GM12878 (cell line): ENCODE measurements around the gene UTP20. TPM values are rescaled to one million over a fixed set of nuclear protein-coding genes. Genes with fewer than 3 reads are reported as not detected.

Experiments
- ATAC-seq: fragments of 200-7000 bp; cut with Tn5 transposase; 3 replicates; pipeline ENCODE4 v1.9.1; 2020; ENCODE audit warnings: mild to moderate bottlenecking, moderate library complexity
- BruUV-seq: library from RNA; stranded (reverse); fragments of 400-500 nt; replicated peaks from 2 replicates; lab custom pipeline; 2021; lab: Mats Ljungman, UMichigan
- CTCF ChIA-PET: fragments of 300-600 bp; sonication (Branson Sonifier 250); formaldehyde crosslinking; extraction: SDS; loops from one replicate; lab custom pipeline; 2021; ENCODE audit warnings: inconsistent platforms; lab: Yijun Ruan, JAX
- POLR2A ChIA-PET: fragments of 350-600 bp; formaldehyde crosslinking; extraction: SDS; loops from one replicate; lab custom pipeline; 2021; ENCODE audit warnings: inconsistent platforms; lab: Charles Lee
- RAD21 ChIA-PET: fragments of 300-600 bp; sonication (Branson Sonifier 250); formaldehyde crosslinking; loops from one replicate; lab custom pipeline; 2023; ENCODE audit warnings: antibody characterized with exemption; ENCODE audit not compliant: unreplicated experiment; lab: Charles Lee
- SMC1A ChIA-PET: fragments of 300-600 bp; sonication (Branson Sonifier 250); formaldehyde crosslinking; loops from one replicate; lab custom pipeline; 2023; ENCODE audit not compliant: unreplicated experiment, uncharacterized antibody; lab: Charles Lee
- DNase-seq: peaks from one replicate; pipeline ENCODE4 v3.0.0-alpha.2; 2011; ENCODE audit warnings: low read depth, low spot score
- FAIRE-seq: peaks from 3 replicates; lab custom pipeline; 2011; peaks lifted over from hg19 to GRCh38; lab: Jason Lieb, UNC
- H2AFZ ChIP-seq: 2 replicates; pipeline ENCODE4 v1.6.0; 2011; ENCODE audit warnings: low read depth, low read length, control low read depth; ENCODE audit not compliant: control insufficient read depth
- H3K27ac ChIP-seq: 2 replicates; pipeline ENCODE4 v1.5.1; 2011; ENCODE audit warnings: control low read depth; ENCODE audit not compliant: control insufficient read depth, insufficient read depth
- H3K27me3 ChIP-seq, 2 experiments: replicated peaks in 1 of 2; 2 replicates each; pipeline versions ENCODE4 v1.6.0 to v1.6.1; 2011; ENCODE audit warnings: low read length in 1 of 2; ENCODE audit not compliant: control insufficient read depth in 2 of 2, insufficient read depth in 2 of 2
- H3K36me3 ChIP-seq, 2 experiments: 2 replicates each; pipeline ENCODE4 v1.5.1; 2011; ENCODE audit warnings: low read length in 1 of 2; ENCODE audit not compliant: control insufficient read depth in 2 of 2, insufficient read depth in 2 of 2
- H3K4me1 ChIP-seq: 2 replicates; pipeline ENCODE4 v1.6.1; 2011; ENCODE audit warnings: mild to moderate bottlenecking, low read length, moderate library complexity, mixed read lengths; ENCODE audit not compliant: control insufficient read depth, insufficient read depth
- H3K4me2 ChIP-seq: 2 replicates; pipeline ENCODE4 v1.6.0; 2011; ENCODE audit warnings: control low read depth; ENCODE audit not compliant: control insufficient read depth, insufficient read depth
- H3K4me3 ChIP-seq: fragments of 200-600 bp; sonication (generic); 2 replicates; pipeline ENCODE4 v1.5.1; 2016
- H3K79me2 ChIP-seq: 2 replicates; pipeline ENCODE4 v1.6.0; 2011; ENCODE audit warnings: low read length; ENCODE audit not compliant: control insufficient read depth, insufficient read depth
- H3K9ac ChIP-seq: 2 replicates; pipeline ENCODE4 v1.8.0; 2011; ENCODE audit warnings: low read length, control low read depth, mixed read lengths; ENCODE audit not compliant: control insufficient read depth, insufficient read depth
- H3K9me3 ChIP-seq: replicated peaks from 3 replicates; pipeline ENCODE4 v1.5.1; 2011; ENCODE audit warnings: mild to moderate bottlenecking, low read length; ENCODE audit not compliant: control insufficient read depth, insufficient read depth
- H4K20me1 ChIP-seq: 2 replicates; pipeline ENCODE4 v1.6.0; 2011; ENCODE audit not compliant: control insufficient read depth, insufficient read depth
- KAT2A ChIP-seq: conservative IDR thresholded peaks from 2 replicates; pipeline ENCODE4 v1.6.1; 2011; ENCODE audit warnings: low read depth, low read length; ENCODE audit not compliant: control insufficient read depth
- KDM1A ChIP-seq: fragments of 200-600 bp; sonication (generic); IDR thresholded peaks from 2 replicates; pipeline ENCODE4 v1.6.1; 2016; ENCODE audit warnings: borderline replicate concordance
- NFXL1 ChIP-seq: fragments of 450-650 bp; IDR thresholded peaks from 2 replicates; pipeline ENCODE4 v1.6.1; 2017; ENCODE audit warnings: antibody characterized with exemption, mild to moderate bottlenecking, borderline replicate concordance
- PAX8 ChIP-seq: fragments of 450-650 bp; IDR thresholded peaks from 2 replicates; pipeline ENCODE4 v1.6.1; 2017; ENCODE audit warnings: mild to moderate bottlenecking, moderate library complexity
- WGBS: methylation state at CpG from one replicate; pipeline ENCODE4 v1.1.6; 2016; ENCODE audit warnings: low lambda C conversion rate; ENCODE audit not compliant: insufficient replicate concordance, insufficient coverage; ENCODE audit errors: missing lambda C conversion rate; 5-methylcytosine and 5-hydroxymethylcytosine counted together
- in situ Hi-C: fragments of 300-500 bp; cut with MboI; formaldehyde crosslinking; loops from 9 replicates; pipeline ENCODE4 v1.14.3; 2018; ENCODE audit warnings: mixed read lengths
- intact Hi-C: fragments of 100-400 bp; cut with micrococcal nuclease; formaldehyde crosslinking; loops from one replicate; pipeline ENCODE4 v1.14.2; 2022; ENCODE audit not compliant: unreplicated experiment
- polyA plus RNA-seq, 11 experiments: library from polyadenylated mRNA; depleted of rRNA in 4 of 11; unstranded in 6 of 11; stranded (reverse) in 5 of 11; fragments of >200 nt; fragmentation: Nextera tagmentation in 4 of 11; fragmentation: Illumina TruSeq in 1 of 11; extraction: Ambion mirVana in 4 of 11; extraction: Trizol in 1 of 11; gene quantifications; 1 replicate in 1 of 11; 2 replicates in 10 of 11; pipeline versions ENCODE4 v1.2.1 to v1.2.3, GENCODE V29; 2011 to 2016; ENCODE audit warnings: inconsistent platforms in 2 of 11, missing spikeins in 2 of 11, low read depth in 1 of 11
- total RNA-seq, 4 experiments: library from RNA; depleted of rRNA in 3 of 4; stranded (reverse); fragments of >200 nt in 3 of 4; fragmentation: Illumina TruSeq in 1 of 4; extraction: Trizol in 1 of 4; gene quantifications; 2 replicates each; pipeline versions ENCODE4 v1.2.1 to v1.2.3, GENCODE V29; 2013 to 2021
- TF ChIP-seq, protein P1 (sequence below): IDR thresholded peaks from 2 replicates; pipeline ENCODE4 v1.6.1; 2012; ENCODE audit warnings: mild to moderate bottlenecking, low read depth, low read length
- TF ChIP-seq, protein P2 (sequence below): fragments of 150-350 bp; IDR thresholded peaks from 2 replicates; pipeline ENCODE4 v1.6.1; 2014; ENCODE audit warnings: mild to moderate bottlenecking, low read depth, low read length
- TF ChIP-seq, protein P3 (sequence below): IDR thresholded peaks from 2 replicates; pipeline ENCODE4 v1.6.1; 2012; ENCODE audit warnings: low read depth, low read length, improper control_type of control experiment
- TF ChIP-seq, protein P4 (sequence below): fragments of 450-650 bp; IDR thresholded peaks from 2 replicates; pipeline ENCODE4 v1.6.1; 2017; ENCODE audit warnings: mild to moderate bottlenecking, moderate library complexity

UTP20 gene
- total and polyA plus RNA-seq, 10 of the 15 experiments (the other 5 are each of a cell fraction or from before 2014, with no cell fraction given), result 3.6 to 25.6 (median 16.7) TPM

DNA sequence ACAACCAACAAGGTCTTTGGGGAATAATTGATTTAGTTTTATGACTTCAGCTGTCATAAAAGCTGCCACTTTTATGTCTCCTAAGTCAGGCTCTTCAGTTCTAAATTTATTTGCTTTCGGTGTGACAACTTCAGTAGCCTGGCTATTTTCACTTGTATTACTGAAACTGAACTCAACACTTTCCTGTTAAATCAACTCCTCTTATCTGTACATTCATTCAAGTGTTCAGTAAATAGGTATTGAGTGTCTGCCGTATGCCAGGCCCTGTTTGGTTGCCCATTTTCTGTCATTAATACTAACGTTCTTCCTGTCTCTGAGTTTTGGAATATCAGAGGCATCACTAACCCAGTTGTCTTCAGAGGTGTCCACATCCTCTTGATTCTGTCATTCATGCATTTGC lies 7.5 kb downstream of the UTP20 start:
- Histone ChIP-seq H3K27me3 (no peaks in the 10 kb centered on the region), H3K79me2 (no peaks in the 10 kb centered on the region), H3K4me1 (no peaks in the 10 kb centered on the region), H3K36me3 (peaks cover 3 to 6% of the 10 kb centered on the region in 2 experiments), H3K9ac (no peak overlapping the region), H3K9me3 (no peaks in the 10 kb centered on the region), H2AFZ (no peak overlapping the region), H3K4me2 (no peak overlapping the region), H3K27ac (no peak overlapping the region), H3K4me3 (no peak overlapping the region), H4K20me1 (no peaks in the 10 kb centered on the region)
- no peak for ATAC-seq
- BruUV-seq, result no TSS peak
- in situ Hi-C loops (no loop called here), intact Hi-C loops (no loop called here)
- TF ChIP-seq, protein P1, sequence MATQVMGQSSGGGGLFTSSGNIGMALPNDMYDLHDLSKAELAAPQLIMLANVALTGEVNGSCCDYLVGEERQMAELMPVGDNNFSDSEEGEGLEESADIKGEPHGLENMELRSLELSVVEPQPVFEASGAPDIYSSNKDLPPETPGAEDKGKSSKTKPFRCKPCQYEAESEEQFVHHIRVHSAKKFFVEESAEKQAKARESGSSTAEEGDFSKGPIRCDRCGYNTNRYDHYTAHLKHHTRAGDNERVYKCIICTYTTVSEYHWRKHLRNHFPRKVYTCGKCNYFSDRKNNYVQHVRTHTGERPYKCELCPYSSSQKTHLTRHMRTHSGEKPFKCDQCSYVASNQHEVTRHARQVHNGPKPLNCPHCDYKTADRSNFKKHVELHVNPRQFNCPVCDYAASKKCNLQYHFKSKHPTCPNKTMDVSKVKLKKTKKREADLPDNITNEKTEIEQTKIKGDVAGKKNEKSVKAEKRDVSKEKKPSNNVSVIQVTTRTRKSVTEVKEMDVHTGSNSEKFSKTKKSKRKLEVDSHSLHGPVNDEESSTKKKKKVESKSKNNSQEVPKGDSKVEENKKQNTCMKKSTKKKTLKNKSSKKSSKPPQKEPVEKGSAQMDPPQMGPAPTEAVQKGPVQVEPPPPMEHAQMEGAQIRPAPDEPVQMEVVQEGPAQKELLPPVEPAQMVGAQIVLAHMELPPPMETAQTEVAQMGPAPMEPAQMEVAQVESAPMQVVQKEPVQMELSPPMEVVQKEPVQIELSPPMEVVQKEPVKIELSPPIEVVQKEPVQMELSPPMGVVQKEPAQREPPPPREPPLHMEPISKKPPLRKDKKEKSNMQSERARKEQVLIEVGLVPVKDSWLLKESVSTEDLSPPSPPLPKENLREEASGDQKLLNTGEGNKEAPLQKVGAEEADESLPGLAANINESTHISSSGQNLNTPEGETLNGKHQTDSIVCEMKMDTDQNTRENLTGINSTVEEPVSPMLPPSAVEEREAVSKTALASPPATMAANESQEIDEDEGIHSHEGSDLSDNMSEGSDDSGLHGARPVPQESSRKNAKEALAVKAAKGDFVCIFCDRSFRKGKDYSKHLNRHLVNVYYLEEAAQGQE, result no peak
- TF ChIP-seq, protein P2, sequence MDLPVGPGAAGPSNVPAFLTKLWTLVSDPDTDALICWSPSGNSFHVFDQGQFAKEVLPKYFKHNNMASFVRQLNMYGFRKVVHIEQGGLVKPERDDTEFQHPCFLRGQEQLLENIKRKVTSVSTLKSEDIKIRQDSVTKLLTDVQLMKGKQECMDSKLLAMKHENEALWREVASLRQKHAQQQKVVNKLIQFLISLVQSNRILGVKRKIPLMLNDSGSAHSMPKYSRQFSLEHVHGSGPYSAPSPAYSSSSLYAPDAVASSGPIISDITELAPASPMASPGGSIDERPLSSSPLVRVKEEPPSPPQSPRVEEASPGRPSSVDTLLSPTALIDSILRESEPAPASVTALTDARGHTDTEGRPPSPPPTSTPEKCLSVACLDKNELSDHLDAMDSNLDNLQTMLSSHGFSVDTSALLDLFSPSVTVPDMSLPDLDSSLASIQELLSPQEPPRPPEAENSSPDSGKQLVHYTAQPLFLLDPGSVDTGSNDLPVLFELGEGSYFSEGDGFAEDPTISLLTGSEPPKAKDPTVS, result no peak
- TF ChIP-seq, protein P3, sequence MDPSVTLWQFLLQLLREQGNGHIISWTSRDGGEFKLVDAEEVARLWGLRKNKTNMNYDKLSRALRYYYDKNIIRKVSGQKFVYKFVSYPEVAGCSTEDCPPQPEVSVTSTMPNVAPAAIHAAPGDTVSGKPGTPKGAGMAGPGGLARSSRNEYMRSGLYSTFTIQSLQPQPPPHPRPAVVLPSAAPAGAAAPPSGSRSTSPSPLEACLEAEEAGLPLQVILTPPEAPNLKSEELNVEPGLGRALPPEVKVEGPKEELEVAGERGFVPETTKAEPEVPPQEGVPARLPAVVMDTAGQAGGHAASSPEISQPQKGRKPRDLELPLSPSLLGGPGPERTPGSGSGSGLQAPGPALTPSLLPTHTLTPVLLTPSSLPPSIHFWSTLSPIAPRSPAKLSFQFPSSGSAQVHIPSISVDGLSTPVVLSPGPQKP, result no peak
- no peak for TF ChIP-seq KAT2A
- TF ChIP-seq NFXL1, result no peak
- no peak for TF ChIP-seq KDM1A
- no peak for TF ChIP-seq PAX8
- TF ChIP-seq, protein P4, sequence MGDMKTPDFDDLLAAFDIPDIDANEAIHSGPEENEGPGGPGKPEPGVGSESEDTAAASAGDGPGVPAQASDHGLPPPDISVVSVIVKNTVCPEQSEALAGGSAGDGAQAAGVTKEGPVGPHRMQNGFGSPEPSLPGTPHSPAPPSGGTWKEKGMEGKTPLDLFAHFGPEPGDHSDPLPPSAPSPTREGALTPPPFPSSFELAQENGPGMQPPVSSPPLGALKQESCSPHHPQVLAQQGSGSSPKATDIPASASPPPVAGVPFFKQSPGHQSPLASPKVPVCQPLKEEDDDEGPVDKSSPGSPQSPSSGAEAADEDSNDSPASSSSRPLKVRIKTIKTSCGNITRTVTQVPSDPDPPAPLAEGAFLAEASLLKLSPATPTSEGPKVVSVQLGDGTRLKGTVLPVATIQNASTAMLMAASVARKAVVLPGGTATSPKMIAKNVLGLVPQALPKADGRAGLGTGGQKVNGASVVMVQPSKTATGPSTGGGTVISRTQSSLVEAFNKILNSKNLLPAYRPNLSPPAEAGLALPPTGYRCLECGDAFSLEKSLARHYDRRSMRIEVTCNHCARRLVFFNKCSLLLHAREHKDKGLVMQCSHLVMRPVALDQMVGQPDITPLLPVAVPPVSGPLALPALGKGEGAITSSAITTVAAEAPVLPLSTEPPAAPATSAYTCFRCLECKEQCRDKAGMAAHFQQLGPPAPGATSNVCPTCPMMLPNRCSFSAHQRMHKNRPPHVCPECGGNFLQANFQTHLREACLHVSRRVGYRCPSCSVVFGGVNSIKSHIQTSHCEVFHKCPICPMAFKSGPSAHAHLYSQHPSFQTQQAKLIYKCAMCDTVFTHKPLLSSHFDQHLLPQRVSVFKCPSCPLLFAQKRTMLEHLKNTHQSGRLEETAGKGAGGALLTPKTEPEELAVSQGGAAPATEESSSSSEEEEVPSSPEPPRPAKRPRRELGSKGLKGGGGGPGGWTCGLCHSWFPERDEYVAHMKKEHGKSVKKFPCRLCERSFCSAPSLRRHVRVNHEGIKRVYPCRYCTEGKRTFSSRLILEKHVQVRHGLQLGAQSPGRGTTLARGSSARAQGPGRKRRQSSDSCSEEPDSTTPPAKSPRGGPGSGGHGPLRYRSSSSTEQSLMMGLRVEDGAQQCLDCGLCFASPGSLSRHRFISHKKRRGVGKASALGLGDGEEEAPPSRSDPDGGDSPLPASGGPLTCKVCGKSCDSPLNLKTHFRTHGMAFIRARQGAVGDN, result no peak
- POLR2A ChIA-PET, result no interaction called here
- RAD21 ChIA-PET, result no interaction called here
- WGBS, result 88% methylated on average over 3 of the region's 3 CpGs
- SMC1A ChIA-PET, result no interaction called here
- no peak for DNase-seq
- CTCF ChIA-PET, result no interaction called here
- no peak for FAIRE-seq
